Astrocyte of the spinal cord (primary cell): ENCODE measurements around the gene TRABD2A.

Source experiments
- DNase-seq: peaks from one replicate; pipeline ENCODE4 v3.0.0; 2011; ENCODE audit warnings: low read depth, low spot score
- H3K4me3 ChIP-seq: 2 replicates; pipeline ENCODE4 v1.5.1; 2011; ENCODE audit warnings: low read depth, mild to moderate bottlenecking, low read length, moderate library complexity
- CTCF ChIP-seq: IDR thresholded peaks from 2 replicates; pipeline ENCODE4 v1.5.1; 2012; ENCODE audit warnings: low read depth, mild to moderate bottlenecking, low read length, inconsistent platforms
- in situ Hi-C: cut with HindIII; loops from 2 replicates; pipeline ENCODE4 v1.10.0; 2017; ENCODE audit warnings: low sequenced_read_pairs

Gene TRABD2A

GRCh38 chr2:84880645-84881521, at the start of gene TRABD2A:
TSS of gene TRABD2A (minus strand) at chr2:84881084. CDS start at chr2:84881039, 45 bp downstream.
- in situ Hi-C loops = no loop called here
- peak within 1 kb of the TSS; percentile 52 for H3K4me3 ChIP-seq
- no peak for DNase-seq
- no peak for TF ChIP-seq CTCF

GRCh38 chr2:84927275-84927627, 46.4 kb upstream of the TRABD2A start:
- H3K4me3 ChIP-seq = no peak overlapping the region
- in situ Hi-C loops = no loop called here
- no peak for DNase-seq
- TF ChIP-seq CTCF = no peak

- peak; percentile 86 for TF ChIP-seq CTCF
- H3K4me3 ChIP-seq = peak overlapping the region; percentile 36
- in situ Hi-C loops = no loop called here
- peak; percentile 90 for DNase-seq
These were observed 45.0 kb upstream of the TRABD2A start for GRCh38 chr2:84925724-84926376.

GRCh38 chr2:84925336-84925723, 44.4 kb upstream of the TRABD2A start:
- no peak for DNase-seq
- no peak for TF ChIP-seq CTCF
- in situ Hi-C loops = no loop called here
- no peak overlapping the region for H3K4me3 ChIP-seq

GRCh38 chr2:84924173-84925106, 43.6 kb upstream of the TRABD2A start:
- H3K4me3 ChIP-seq = no peak overlapping the region

More at GRCh38 chr2:84924173-84925106, 43.6 kb upstream of the TRABD2A start:
- no peak for TF ChIP-seq CTCF
- DNase-seq = peak; percentile 49
- in situ Hi-C loops = no loop called here
